ENCODE results near the gene KDM6B. TPM values are rescaled to one million over a fixed set of nuclear protein-coding genes. Genes with fewer than 3 reads are reported as not detected.

KDM6B gene
- total RNA-seq, 2 donors from 2014 or later = 12.7 to 30.2 TPM

DNA sequence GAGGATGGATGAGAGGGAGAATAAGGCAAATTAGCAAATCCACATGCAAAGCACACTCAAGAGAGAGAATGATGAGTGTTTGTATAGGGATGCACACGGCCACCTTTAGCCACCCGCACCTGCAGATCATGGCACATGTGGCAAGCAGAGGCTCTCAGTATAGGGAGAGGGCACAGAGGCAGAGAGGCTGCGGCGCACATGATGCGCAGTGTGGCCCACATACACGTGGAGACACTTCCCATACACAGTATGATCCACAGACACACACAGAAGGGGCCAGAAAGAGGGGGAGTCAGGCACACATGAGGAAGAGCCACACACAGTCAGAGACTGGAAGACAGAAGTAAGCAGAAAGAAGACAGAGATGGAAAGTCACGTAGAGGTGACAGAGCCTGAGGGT lies 48.1 kb downstream of the KDM6B start:
- H3K4me1 ChIP-seq (replicated peaks) = peaks cover 10% of the 10 kb centered on the region
- no peak overlapping the region for H3K4me3 ChIP-seq
- no peaks in the 10 kb centered on the region for H3K9me3 ChIP-seq
- WGBS = 47% methylated on average over 7 of the region's 7 CpGs
- peak overlapping the region; percentile 97 to 99 for H3K27ac ChIP-seq
- DNase-seq (ENCODE audit: low spot score) = no peak
- H3K36me3 ChIP-seq = no peaks in the 10 kb centered on the region
- H3K27me3 ChIP-seq (replicated peaks; ENCODE audit: insufficient read depth) = no peaks in the 10 kb centered on the region
- intact Hi-C loops (cut with DNase I) = no loop called here
- TF ChIP-seq CTCF (IDR thresholded peaks at IDR 0.05) = no peak
- no peak for TF ChIP-seq POLR2AphosphoS5 (IDR thresholded peaks at IDR 0.05)
- TF ChIP-seq POLR2A (IDR thresholded peaks at IDR 0.05) = no peak

GRCh38 chr17:7882629-7883028 lies 48.6 kb downstream of the KDM6B start:
- H3K4me3 ChIP-seq = peak overlapping the region in 1 of 2 donors; percentile 77
- no peak for DNase-seq (ENCODE audit: low spot score)

More at GRCh38 chr17:7882629-7883028, 48.6 kb downstream of the KDM6B start:
- WGBS = 39% methylated on average over 3 of the region's 3 CpGs
- Histone ChIP-seq H3K27me3 (replicated peaks; ENCODE audit: insufficient read depth) (no peaks in the 10 kb centered on the region), H3K27ac (peak overlapping the region; percentile 97 to 99), H3K4me1 (replicated peaks) (peaks cover 10% of the 10 kb centered on the region), H3K9me3 (no peaks in the 10 kb centered on the region), H3K36me3 (no peaks in the 10 kb centered on the region)
- intact Hi-C loops (cut with DNase I) = no loop called here
- TF ChIP-seq POLR2AphosphoS5 (IDR thresholded peaks at IDR 0.05) (no peak), CTCF (IDR thresholded peaks at IDR 0.05) (no peak), POLR2A (IDR thresholded peaks at IDR 0.05) (no peak)

Other genes with a start within 250 kb of the KDM6B start
- 10 to 100 TPM in 1 of 2 donors, 1 to 10 TPM in 1; 6.3 to 15.0 TPM for gene SOX15, start 244.1 kb upstream of the KDM6B start, total RNA-seq
- 10 to 100 TPM; 27.1 to 51.4 TPM for gene FXR2, start 219.3 kb upstream of the KDM6B start, total RNA-seq
- gene SAT2, start 206.4 kb upstream of the KDM6B start, total RNA-seq = 100 to 1,000 TPM in 1 of 2 donors, 10 to 100 TPM in 1; 83.3 to 139 TPM
- 1 to 10 TPM in 1 of 2 donors, not detected in 1; 2.1 TPM for gene SHBG, start 204.1 kb upstream of the KDM6B start, total RNA-seq
- gene ATP1B2, start 183.3 kb upstream of the KDM6B start, total RNA-seq = 10 to 100 TPM in 1 of 2 donors, under 1 TPM in 1; 0.82 to 11.7 TPM
- 10 to 100 TPM; 52.3 to 65.0 TPM for gene TP53, start 146.7 kb upstream of the KDM6B start, total RNA-seq
- 1 to 10 TPM; 8.6 to 9.4 TPM for gene WRAP53, start 145.7 kb upstream of the KDM6B start, total RNA-seq
- gene EFNB3, start 129.0 kb upstream of the KDM6B start, total RNA-seq = 1 to 10 TPM; 3.0 to 5.5 TPM
- 1 to 10 TPM in 1 of 2 donors, under 1 TPM in 1; 0.09 to 4.9 TPM for gene DNAH2, start 116.5 kb upstream of the KDM6B start, total RNA-seq
- gene TMEM88, start 20.8 kb downstream of the KDM6B start, total RNA-seq = 10 to 100 TPM; 11.1 to 15.7 TPM
- gene NAA38, start 23.3 kb downstream of the KDM6B start, total RNA-seq = 100 to 1,000 TPM in 1 of 2 donors, 10 to 100 TPM in 1; 74.6 to 163 TPM
- 10 to 100 TPM in 1 of 2 donors, 1 to 10 TPM in 1; 5.7 to 20.8 TPM for gene CYB5D1, start 23.8 kb downstream of the KDM6B start, total RNA-seq
- gene CHD3, start 54.6 kb downstream of the KDM6B start, total RNA-seq = 100 to 1,000 TPM; 166 to 196 TPM
- gene RNF227, start 82.1 kb downstream of the KDM6B start, total RNA-seq = 10 to 100 TPM in 1 of 2 donors, 1 to 10 TPM in 1; 7.8 to 32.4 TPM
- 1 to 10 TPM; 1.2 to 4.5 TPM for gene KCNAB3, start 95.6 kb downstream of the KDM6B start, total RNA-seq
- gene TRAPPC1, start 97.7 kb downstream of the KDM6B start, total RNA-seq = 10 to 100 TPM; 57.9 to 70.9 TPM
- 10 to 100 TPM; 25.2 to 42.0 TPM for gene CNTROB, start 98.0 kb downstream of the KDM6B start, total RNA-seq
- 1 to 10 TPM in 1 of 2 donors, not detected in 1; 1.8 TPM for gene GUCY2D, start 168.4 kb downstream of the KDM6B start, total RNA-seq
- 100 to 1,000 TPM in 1 of 2 donors, 10 to 100 TPM in 1; 52.1 to 108 TPM for gene ALOX15B, start 204.8 kb downstream of the KDM6B start, total RNA-seq